Measurements from ENCODE around the gene RHPN2.
"Not testable (repeated sequence)": the region's sequence is repeated elsewhere in the genome, so short reads cannot be mapped to it uniquely, and the experiment has no call there.

Gene RHPN2

GRCh38 chr19:33054623-33055022, 10.1 kb downstream of the RHPN2 start:
- no peak for TF ChIP-seq LEF1 (IDR thresholded peaks at IDR 0.05; ENCODE audit: borderline replicate concordance)
- TF ChIP-seq SUZ12 (IDR thresholded peaks at IDR 0.05) = no peak
- no peak for TF ChIP-seq ZNF384 (IDR thresholded peaks at IDR 0.05)
- no peak for TF ChIP-seq FOXM1 (IDR thresholded peaks at IDR 0.05; ENCODE audit: borderline replicate concordance)
- ChIA-PET CTCF (no interaction called here), POLR2A (interaction anchor here (0.6 kb wide), 1 partner anchor 354 kb away, joined by 3 read pairs; no protein-coding TSS in a partner anchor)
- DNase-seq (ENCODE audit: extremely low spot score) = no peak

GRCh38 chr19:33052352-33052972, 12.2 kb downstream of the RHPN2 start:
- DNase-seq (ENCODE audit: extremely low spot score) = no peak
- ChIA-PET POLR2A (no interaction called here), CTCF (interaction anchor here (0.8 kb wide), 1 partner anchor 76 kb away, joined by 3 read pairs; no protein-coding TSS in a partner anchor)
- no peak for TF ChIP-seq BHLHE40 (IDR thresholded peaks at IDR 0.05; ENCODE audit: borderline replicate concordance)
- TF ChIP-seq FOXM1 (IDR thresholded peaks at IDR 0.05; ENCODE audit: borderline replicate concordance) = no peak
- no peak for TF ChIP-seq SP1 (IDR thresholded peaks at IDR 0.05)
- no peak for TF ChIP-seq ARNT (IDR thresholded peaks at IDR 0.05)
- TF ChIP-seq TARDBP (IDR thresholded peaks at IDR 0.05) = no peak
- TF ChIP-seq, protein P1, sequence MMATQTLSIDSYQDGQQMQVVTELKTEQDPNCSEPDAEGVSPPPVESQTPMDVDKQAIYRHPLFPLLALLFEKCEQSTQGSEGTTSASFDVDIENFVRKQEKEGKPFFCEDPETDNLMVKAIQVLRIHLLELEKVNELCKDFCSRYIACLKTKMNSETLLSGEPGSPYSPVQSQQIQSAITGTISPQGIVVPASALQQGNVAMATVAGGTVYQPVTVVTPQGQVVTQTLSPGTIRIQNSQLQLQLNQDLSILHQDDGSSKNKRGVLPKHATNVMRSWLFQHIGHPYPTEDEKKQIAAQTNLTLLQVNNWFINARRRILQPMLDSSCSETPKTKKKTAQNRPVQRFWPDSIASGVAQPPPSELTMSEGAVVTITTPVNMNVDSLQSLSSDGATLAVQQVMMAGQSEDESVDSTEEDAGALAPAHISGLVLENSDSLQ (IDR thresholded peaks at IDR 0.05) = no peak
- TF ChIP-seq NFRKB (IDR thresholded peaks at IDR 0.05) = no peak
- TF ChIP-seq CTBP1 (IDR thresholded peaks at IDR 0.05; ENCODE audit: borderline replicate concordance) = no peak
- no peak for TF ChIP-seq FOXK2 (IDR thresholded peaks at IDR 0.05)
- TF ChIP-seq ELF4 (IDR thresholded peaks at IDR 0.05) = no peak
- no peak for TF ChIP-seq L3MBTL2 (conservative IDR thresholded peaks at IDR 0.05)
- no peak for TF ChIP-seq FOXA1 (IDR thresholded peaks at IDR 0.05)
- no peak for TF ChIP-seq SUZ12 (IDR thresholded peaks at IDR 0.05)
- no peak for TF ChIP-seq HDGF (IDR thresholded peaks at IDR 0.05; ENCODE audit: borderline replicate concordance)
- TF ChIP-seq ZNF384 (IDR thresholded peaks at IDR 0.05) = no peak
- no peak for TF ChIP-seq LEF1 (IDR thresholded peaks at IDR 0.05; ENCODE audit: borderline replicate concordance)

DNA sequence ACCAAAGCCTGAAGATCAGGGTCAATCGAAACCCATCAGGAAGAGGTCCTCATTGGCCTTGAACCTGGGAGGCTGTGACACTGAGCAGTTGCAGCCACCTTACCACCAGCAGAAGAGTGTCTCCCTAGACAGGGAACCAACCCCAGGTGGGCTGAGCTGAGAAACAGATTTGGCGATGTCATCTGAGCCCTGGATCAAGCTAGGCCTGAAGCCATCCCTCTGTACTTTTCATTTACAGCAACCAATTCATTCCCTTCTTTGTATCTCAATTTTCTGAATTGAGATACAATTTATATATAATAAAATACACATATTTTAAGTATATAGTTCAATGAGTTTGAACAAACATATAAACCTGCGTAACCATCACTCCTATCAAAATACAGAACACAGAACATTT, 14.6 kb downstream of the RHPN2 start:
- no peak for TF ChIP-seq LEF1 (IDR thresholded peaks at IDR 0.05; ENCODE audit: borderline replicate concordance)
- no peak for TF ChIP-seq L3MBTL2 (conservative IDR thresholded peaks at IDR 0.05)
- no peak for TF ChIP-seq FOXM1 (IDR thresholded peaks at IDR 0.05; ENCODE audit: borderline replicate concordance)
- no peak for TF ChIP-seq NFRKB (IDR thresholded peaks at IDR 0.05)
- TF ChIP-seq FOXK2 (IDR thresholded peaks at IDR 0.05) = no peak
- TF ChIP-seq SUZ12 (IDR thresholded peaks at IDR 0.05) = no peak
- TF ChIP-seq BHLHE40 (IDR thresholded peaks at IDR 0.05; ENCODE audit: borderline replicate concordance) = no peak
- TF ChIP-seq ELF4 (IDR thresholded peaks at IDR 0.05) = no peak
- no peak for TF ChIP-seq HDGF (IDR thresholded peaks at IDR 0.05; ENCODE audit: borderline replicate concordance)
- TF ChIP-seq SP1 (IDR thresholded peaks at IDR 0.05) = no peak
- TF ChIP-seq TARDBP (IDR thresholded peaks at IDR 0.05) = no peak
- TF ChIP-seq, protein P1 (IDR thresholded peaks at IDR 0.05) = no peak
- no peak for TF ChIP-seq ZNF384 (IDR thresholded peaks at IDR 0.05)
- no peak for TF ChIP-seq FOXA1 (IDR thresholded peaks at IDR 0.05)
- no peak for TF ChIP-seq ARNT (IDR thresholded peaks at IDR 0.05)
- TF ChIP-seq CTBP1 (IDR thresholded peaks at IDR 0.05; ENCODE audit: borderline replicate concordance) = no peak
- ChIA-PET POLR2A (no interaction called here), CTCF (no interaction called here)
- DNase-seq (ENCODE audit: extremely low spot score) = no peak

GRCh38 chr19:33048806-33049676, 15.6 kb downstream of the RHPN2 start:
- POLR2A ChIA-PET = no interaction called here
- DNase-seq (ENCODE audit: extremely low spot score) = no peak
- TF ChIP-seq, protein P1 (IDR thresholded peaks at IDR 0.05) = no peak
- TF ChIP-seq NFRKB (IDR thresholded peaks at IDR 0.05) (no peak), FOXA1 (IDR thresholded peaks at IDR 0.05) (no peak), FOXM1 (IDR thresholded peaks at IDR 0.05; ENCODE audit: borderline replicate concordance) (no peak), HDGF (IDR thresholded peaks at IDR 0.05; ENCODE audit: borderline replicate concordance) (no peak), SUZ12 (IDR thresholded peaks at IDR 0.05) (no peak), ELF4 (IDR thresholded peaks at IDR 0.05) (no peak), L3MBTL2 (conservative IDR thresholded peaks at IDR 0.05) (no peak), TARDBP (IDR thresholded peaks at IDR 0.05) (no peak), LEF1 (IDR thresholded peaks at IDR 0.05; ENCODE audit: borderline replicate concordance) (no peak), ZNF384 (IDR thresholded peaks at IDR 0.05) (no peak), FOXK2 (IDR thresholded peaks at IDR 0.05) (no peak), CTBP1 (IDR thresholded peaks at IDR 0.05; ENCODE audit: borderline replicate concordance) (no peak), BHLHE40 (IDR thresholded peaks at IDR 0.05; ENCODE audit: borderline replicate concordance) (no peak), ARNT (IDR thresholded peaks at IDR 0.05) (no peak), SP1 (IDR thresholded peaks at IDR 0.05) (no peak)
- CTCF ChIA-PET = interaction anchor here (0.8 kb wide), 1 partner anchor 16 kb away, joined by 3 read pairs; no protein-coding TSS in a partner anchor

GRCh38 chr19:33047422-33047821, 17.3 kb downstream of the RHPN2 start:
- ChIA-PET CTCF (no interaction called here), POLR2A (no interaction called here)
- TF ChIP-seq TARDBP (IDR thresholded peaks at IDR 0.05) (no peak), LEF1 (IDR thresholded peaks at IDR 0.05; ENCODE audit: borderline replicate concordance) (no peak), FOXM1 (IDR thresholded peaks at IDR 0.05; ENCODE audit: borderline replicate concordance) (no peak), L3MBTL2 (conservative IDR thresholded peaks at IDR 0.05) (no peak), BHLHE40 (IDR thresholded peaks at IDR 0.05; ENCODE audit: borderline replicate concordance) (no peak), NFRKB (IDR thresholded peaks at IDR 0.05) (no peak), ARNT (IDR thresholded peaks at IDR 0.05) (no peak), HDGF (IDR thresholded peaks at IDR 0.05; ENCODE audit: borderline replicate concordance) (no peak), ZNF384 (IDR thresholded peaks at IDR 0.05) (no peak), SUZ12 (IDR thresholded peaks at IDR 0.05) (no peak), FOXA1 (IDR thresholded peaks at IDR 0.05) (no peak), CTBP1 (IDR thresholded peaks at IDR 0.05; ENCODE audit: borderline replicate concordance) (no peak), FOXK2 (IDR thresholded peaks at IDR 0.05) (no peak)
- TF ChIP-seq, protein P1 (IDR thresholded peaks at IDR 0.05) = no peak
- no peak for DNase-seq (ENCODE audit: extremely low spot score)

DNA sequence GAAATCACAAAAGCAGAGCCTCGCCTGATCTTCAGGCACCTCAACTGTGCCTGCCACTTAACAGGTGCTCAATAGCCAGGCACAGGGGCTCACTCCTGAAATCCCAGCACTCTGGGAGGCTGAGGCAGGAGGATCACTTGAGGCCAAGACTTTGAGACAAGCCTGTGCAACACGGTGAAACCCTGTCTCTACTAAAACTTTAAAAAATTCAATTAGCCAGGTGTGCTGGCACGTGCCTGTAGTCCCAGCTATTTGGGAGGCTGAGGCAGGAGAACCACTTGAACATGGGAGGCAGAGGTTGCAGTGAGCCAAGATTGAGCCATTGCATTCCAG, 22.9 kb downstream of the RHPN2 start:
- DNase-seq (ENCODE audit: extremely low spot score); CTCF ChIA-PET; POLR2A ChIA-PET: not testable (repeated sequence)
